Neural progenitor cell (in vitro differentiated cells): ENCODE results near the gene OVOL1.

Experiments used
- CTCF ChIP-seq: fragments of 200-600 bp; sonication (generic); IDR thresholded peaks from 2 replicates; pipeline ENCODE4 v1.5.1; 2017; ENCODE audit warnings: antibody characterized with exemption, mild to moderate bottlenecking
- EZH2 ChIP-seq: fragments of 200-600 bp; sonication (generic); IDR thresholded peaks from 2 replicates; pipeline ENCODE4 v1.6.1; 2017; ENCODE audit warnings: antibody characterized with exemption, mild to moderate bottlenecking, moderate library complexity

DNA sequence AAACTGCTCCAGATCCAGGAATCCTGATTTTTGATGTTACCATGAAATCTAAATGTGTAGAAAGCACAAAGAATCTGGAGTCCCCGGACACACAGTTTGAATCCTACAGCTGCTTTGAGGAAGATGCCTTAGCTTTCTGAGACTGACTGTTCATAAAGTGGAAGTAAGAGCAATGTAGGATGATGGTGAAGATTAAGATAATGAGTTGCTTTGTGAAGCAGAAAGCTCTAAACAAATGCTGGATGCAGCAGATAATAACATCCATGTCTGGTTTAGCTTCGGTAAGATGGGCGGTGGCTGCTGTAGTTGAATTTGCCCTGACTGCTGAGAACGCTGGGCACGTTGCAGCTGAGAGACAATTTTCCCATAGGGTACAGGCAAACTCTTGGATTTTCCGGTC lies 20.1 kb downstream of the OVOL1 start:
- no peak for TF ChIP-seq CTCF
- no peak for TF ChIP-seq EZH2
